NCI-H345 treated with DMSO at 0.1 percent for 48 hours (cell line): ENCODE measurements around the gene AGFG1.
"Not testable (repeated sequence)": the region's sequence is repeated elsewhere in the genome, so short reads cannot be mapped to it uniquely, and the experiment has no call there.

Experiments
- DNase-seq: peaks from one replicate; lab custom pipeline; 2025; ENCODE audit not compliant: unreplicated experiment; lab: John Stamatoyannopoulos, UW

Gene AGFG1

DNA sequence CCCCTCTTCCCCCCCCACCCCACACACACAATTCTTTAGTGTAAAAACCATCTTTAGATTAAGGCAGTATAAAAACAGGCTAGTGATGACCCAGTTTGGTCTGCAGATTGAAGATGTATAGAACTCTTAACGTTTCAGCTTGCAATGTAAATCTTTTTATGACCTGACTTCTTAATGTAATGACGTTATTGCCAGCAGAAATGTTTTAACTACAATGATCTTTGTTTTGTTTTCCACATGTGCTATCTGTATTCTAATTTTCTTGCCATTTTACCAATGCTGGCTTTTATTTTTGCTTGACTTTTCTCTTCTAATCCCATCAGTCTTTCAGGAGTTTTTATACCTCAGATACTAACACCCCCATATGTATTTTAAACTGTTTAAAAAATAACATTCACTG lies 25.2 kb downstream of the AGFG1 start:
- no peak for DNase-seq

DNA sequence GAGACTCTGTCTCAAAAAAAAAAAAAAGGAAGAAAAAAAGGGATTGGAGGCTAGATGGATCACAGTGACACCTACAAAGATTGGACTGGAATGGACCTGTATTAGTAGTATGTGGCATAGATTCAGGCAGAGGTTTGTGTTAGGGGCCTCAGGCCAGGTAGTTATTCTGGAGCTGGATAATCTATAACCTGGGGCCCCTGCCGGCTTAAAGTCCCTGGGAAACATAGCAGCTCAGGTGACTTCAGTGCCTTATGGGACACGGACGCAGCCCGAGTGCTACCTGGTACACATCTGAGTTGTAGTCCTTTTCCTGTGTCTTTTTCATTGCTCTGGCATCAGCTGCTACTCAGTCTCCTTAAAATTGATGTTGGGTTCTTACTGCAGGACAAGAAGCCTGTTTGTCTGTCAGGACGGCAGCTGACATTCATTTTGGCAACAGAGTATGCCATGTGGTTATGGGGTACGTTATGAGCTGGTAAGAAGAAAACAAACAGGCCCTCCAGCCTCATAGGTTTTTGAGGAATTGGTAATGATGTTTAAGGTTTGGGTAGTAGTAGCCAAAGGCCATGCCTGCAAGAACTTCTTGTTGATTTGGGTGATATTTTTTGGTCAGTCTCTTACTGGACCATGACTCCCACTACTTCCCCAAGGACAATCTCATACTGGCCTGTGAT lies 27.8 kb downstream of the AGFG1 start:
- no peak for DNase-seq

DNA sequence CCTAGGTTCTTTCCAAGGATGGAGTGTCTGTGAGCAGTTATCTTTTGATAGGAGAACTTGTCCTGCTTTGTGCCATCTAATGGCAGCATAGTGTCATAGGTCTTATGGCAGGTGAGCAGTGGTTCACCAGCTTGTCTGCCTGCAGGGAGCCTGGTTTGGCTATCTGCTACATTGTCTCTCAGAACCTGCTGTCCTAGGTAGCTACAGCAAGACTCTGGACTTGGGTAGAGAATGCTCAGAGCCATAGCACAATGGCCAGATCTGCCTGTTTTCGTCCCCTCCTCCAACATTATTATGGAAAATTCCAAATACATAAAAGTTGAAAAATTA lies 28.3 kb downstream of the AGFG1 start:
- no peak for DNase-seq

DNA sequence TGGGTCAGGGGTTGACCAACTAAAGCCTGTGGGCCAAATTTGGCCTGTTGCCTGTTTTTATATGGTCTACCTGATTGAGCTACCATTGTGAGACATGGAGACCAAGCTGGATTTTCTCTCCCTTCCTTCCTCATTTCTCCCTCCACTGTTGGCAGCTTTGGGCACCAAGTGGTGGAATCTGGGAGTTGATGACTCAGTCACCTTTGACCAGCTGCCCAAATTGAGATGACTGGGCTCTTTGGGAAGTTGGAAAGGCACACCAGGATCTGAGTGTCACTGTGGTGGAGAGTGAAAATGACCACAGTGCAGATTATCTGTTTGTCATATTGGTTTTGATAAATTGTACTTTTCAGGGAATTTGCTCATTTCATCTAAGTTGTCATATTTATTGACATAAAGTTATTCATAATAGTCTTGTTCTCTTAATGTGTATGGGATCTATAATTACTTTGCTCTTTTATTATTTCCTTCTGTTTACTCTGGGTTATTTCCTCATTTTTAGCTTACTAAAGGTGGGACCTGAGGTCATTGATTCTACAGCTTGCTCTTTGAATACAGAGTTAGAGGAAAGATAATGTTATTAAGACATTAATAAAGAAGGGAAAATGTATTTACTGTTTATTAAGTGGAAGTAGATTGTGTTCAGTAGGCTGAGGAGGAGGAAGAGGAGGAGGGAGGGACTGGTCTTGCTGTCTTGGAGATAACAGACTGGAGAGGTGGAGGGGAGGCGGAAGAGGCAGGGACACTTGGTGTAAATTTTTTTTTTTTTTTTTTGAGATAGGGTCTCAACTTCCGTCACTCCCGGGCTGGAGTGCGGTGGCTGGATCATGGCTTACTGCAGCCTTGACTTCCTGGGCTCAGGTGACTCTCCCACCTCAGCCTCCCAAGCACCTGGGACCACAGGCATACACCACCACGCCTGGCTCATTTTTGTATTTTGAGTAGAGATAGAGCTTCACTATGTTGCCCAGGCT lies 31.8 kb downstream of the AGFG1 start:
- DNase-seq, result no peak

DNA sequence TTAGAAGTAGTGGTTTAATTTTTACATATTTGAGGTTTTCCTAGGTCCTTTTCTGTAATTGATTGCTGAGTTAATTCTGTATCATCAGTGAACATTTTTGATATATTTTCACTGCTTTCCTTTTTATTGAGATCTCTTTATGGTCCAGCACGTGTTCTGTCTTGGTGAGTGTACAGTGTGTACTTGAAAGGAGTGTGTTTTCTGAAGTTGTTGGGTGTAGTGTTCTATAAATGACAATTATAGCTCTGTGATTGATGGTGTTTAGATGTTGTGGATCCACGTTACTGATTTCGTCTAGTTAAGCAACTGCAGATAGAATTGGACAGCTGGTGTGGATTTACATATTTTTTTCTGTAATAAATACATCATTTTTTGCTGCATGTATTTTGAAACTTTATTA lies 32.7 kb downstream of the AGFG1 start:
- DNase-seq, result no peak

DNA sequence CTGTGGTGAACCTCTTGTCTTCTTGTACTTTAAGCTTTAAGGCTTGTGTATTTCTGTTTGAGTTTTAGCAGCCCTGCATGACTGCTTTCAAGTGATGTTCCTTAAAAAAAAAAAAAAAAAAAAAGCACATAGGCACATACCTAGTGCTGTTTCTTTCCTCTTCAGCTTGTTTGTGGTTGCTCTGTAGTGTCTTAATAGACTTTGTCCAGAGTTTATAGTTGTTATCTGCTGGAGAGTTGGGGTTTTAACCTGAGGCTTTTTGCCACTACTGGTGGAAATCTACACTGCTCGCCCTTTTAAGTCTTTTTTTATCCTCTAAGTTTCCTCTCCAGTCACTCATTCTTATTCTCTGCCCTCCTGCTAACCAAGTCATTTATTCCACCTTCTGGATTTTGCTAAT lies 34.5 kb downstream of the AGFG1 start:
- DNase-seq, result no peak

DNA sequence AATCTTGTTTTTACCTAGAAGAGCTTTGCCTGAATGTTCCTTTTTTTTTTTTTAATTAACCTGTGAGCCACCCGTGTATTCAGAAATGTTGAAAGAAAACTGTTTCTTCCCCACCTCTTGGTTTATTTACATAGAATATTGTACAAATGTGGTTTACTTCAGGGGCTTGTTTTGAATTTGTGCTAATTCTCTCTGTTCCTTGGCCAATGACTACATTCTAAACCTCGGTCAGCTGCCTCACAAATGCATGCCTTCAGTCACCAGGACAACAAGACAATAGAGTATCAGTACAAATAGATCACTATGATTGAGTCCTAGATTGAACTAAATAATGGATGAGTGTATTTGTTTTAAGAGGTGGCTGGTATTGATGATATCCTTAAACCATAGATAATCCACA lies 36.0 kb downstream of the AGFG1 start:
- DNase-seq, result no peak

DNA sequence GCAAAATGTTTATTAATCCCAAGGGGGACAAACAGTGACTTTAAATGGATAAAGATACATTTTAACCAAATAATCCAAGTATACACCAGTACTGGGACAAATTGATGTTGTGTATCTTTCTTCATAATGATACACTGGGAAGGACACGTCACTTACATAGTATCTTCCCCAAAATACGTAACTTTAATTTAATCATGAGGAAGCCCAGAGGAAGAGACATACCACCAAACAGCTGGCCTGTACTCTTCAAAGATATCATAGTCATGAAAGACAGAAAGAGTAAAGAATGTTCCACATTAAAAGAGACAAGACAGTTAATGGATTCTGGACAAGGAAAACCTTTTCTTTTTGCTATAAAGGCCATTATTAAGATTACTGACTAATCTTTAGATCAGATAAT lies 37.1 kb downstream of the AGFG1 start:
- DNase-seq, result no peak

DNA sequence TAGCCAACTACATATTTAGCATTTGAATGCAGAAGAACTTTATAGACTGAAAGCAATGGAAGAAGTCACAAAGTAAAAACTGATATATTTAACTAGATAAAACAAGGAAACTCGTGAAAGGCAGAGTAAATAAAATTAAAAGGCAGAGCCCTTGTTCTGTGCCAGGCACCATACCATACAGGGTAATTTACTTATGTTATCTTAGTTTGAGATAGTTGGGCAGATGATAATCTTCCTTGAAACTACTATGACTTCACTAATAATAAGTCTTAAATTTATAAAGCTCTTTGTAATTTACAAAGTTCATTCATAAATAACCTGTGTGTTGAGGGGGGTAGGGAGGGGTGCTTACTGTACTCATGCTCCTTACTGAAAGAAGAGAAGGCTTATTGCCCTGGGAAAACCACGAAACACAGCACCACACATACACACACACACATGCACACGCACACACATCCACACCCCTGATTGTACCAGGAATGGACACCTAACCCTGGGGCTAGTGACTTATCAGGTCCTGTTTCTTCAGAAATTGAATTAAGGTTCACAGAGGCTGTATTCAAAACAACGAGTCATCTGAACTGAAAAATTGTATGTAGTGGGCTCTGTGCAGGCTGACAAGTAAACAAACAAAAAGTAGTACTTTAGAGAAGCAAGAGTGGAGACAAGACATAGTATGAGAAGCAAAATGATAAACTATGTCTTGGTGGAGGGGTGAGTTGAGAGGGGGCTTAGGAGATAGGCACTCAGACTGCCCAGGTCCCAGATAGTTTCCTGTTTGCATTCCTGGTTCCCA lies 38.1 kb downstream of the AGFG1 start:
- no peak for DNase-seq

DNA sequence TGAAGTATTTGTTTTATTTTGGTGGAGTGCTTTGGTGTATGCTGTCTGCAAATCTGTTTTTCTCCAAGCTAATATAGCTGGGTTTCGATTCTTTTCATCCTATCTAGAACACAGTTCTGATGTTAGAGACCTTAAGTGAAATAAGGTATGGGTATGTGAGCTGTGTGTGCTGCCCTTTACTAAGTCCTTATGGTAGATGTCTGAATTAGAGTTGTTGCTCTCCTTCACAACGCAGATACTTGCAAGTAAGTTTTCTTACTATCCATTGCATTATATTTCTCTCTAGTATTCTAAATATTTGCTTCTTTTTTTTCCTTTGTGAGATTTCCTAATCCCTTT lies 38.6 kb downstream of the AGFG1 start:
- DNase-seq, result no peak

DNA sequence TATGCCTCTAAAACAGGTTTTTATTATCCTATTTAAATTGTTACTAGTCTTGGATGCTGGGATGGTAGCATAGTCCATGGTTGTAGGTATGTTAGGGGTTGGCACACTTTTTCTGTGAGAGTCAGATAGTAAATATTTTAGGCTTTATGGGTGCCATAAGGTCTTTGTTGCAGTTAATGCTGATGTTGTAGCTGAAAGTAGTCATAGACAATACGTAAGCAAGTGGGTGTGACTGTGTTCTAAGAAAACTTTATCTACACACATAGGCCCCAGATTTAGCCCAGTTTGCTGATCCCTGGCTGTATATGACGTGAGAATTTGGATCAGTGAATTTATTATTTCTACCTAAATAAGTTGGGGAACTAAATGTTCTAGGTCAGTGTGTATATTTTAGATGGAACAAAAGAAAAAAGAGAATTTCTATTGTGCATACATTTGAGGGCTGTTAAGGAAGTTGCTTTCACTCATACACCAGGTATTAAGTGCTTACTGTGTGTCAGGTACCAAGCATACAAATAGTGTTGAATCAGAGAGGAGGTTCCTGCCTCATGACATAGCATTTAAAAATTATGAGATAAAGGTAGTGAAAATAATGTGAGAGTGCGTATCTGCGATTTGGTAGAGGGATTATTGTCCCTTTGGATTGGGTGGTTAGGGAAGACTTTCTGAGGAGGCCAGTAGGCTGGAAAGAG lies 39.4 kb downstream of the AGFG1 start:
- no peak for DNase-seq

DNA sequence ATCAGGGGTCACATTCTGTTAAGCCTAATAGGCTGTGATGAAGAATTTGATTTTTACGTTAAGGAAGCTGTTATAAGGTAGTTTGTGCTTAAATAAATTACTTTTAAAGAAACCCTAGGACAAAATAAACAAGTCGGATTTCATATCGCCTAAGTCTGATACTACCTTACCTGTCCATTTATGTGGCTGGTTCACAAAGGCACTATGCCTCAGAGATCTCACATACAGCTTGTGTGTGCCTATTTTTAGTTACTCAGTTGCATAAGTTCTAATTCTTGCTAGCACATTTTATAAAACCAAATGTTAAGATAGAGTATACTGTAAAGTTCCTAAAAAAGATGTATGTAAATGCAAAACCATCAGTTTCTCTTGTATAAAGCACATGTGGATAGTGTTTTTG lies 40.0 kb downstream of the AGFG1 start:
- DNase-seq, result no peak

DNA sequence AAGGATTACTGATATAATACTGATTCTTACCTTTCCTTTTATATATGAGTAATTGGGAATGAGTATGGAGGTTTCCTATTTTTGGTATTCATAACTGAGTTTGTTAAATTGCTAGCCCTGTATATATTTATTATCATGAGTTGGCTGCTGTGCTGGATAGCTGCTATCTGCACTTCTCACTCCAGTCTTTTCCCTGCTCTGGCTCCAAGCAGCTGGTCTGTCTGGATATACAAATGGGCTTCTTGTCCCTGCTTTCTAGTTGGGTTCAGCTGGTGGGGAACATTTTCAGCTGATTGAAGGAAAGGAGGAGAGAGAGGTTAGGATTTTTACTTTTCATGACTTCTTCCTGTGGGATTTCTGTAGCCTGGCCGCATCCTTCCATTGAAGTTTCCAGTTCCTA lies 41.2 kb downstream of the AGFG1 start:
- no peak for DNase-seq

DNA sequence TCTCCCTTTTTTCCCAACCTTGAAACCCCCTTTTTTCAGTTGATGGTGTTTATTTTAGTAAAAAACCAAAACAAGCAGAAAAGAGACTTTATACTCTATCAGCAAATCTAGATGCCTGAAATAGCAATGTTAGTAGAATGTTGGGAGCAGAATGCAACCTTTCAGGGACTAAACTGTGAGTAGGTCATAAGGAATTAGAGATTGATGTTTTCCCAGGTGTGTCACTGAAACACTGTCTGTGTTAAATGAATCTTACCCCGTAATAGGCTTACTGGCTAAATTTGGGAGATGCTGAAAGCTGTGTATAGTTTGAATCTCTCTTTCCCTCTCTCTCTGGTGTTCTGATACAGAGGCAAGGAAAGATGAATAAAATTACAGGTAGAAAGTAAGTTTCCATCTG lies 43.8 kb downstream of the AGFG1 start:
- no peak for DNase-seq

DNA sequence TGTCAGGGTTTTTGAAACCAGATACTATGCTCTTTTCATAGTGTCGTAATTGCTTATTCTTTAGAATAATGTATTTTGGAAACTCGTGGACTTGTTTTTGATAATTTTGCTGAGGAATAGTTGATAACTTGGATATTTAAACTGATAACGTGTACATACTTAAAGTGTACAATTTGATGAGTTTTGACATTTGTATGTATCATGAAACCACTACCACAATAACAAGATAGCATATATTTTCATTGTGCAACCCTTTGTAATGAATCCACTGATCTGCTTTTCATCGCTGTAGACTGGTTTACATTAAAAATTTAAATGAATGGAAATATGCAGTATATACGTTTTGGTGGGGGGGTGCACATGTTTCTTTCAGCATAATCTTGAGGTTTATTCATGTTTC lies 45.8 kb downstream of the AGFG1 start:
- DNase-seq, result no peak

DNA sequence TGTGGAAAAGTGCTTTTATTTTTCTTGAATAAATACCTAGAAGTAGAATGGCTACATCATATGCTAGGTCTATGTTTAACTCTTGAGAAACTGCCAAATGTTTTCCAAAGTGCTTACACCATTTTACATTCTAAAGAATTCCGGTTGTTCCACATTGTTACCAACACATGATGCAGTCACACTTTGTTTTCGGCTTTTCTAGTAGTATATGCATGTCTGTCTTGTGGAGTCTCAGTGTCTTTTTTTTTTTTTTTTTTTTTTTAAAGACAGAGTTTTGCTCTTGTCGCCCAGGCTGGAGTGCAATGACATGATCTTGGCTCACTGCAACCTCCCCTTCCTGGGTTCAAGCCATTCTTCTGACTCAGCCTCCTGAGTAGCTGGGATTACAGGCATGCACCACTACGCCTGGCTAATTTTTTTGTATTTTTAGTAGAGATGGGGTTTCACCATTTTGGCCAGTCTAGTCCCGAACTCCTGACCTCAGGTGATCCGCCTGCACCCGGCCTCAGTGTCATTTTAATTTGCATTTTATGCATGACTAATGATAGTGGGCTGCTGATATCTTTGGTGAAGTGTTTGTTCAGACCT lies 46.4 kb downstream of the AGFG1 start:
- DNase-seq, result not testable (repeated sequence)

DNA sequence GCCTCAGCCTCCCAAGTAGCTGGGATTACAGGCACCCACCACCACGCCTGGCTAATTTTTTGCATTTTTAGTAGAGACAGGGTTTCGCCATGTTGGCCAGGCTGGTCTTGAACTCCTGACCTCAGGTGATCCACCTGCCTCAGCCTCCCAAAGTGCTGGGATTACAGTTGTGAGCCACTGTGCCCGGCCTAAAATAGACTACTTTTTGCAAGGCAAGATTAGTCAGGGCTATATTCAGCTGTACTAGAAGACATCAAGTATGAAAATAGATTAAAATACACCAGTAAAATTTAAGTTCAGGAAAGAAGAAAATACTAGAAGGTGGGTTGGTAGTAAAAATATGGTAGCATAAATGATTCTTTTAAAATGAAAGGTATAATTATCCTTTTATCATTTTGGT lies 49.2 kb downstream of the AGFG1 start:
- not testable (repeated sequence) for DNase-seq

DNA sequence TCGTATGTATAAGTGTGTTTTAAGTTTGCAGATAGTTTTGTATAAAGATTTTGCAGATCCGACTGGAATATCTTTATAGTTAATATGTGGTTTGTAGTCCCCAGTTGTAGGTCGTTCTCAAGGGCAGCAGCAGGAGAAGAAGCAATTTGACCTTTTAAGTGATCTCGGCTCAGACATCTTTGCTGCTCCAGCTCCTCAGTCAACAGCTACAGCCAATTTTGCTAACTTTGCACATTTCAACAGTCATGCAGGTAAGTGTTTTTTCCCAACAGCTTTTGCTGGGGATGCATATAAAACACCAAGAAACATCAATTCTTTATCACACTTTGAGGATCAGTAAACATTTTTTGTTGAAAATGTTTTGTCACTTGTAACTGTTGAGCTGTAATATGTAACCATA lies 52.7 kb downstream of the AGFG1 start:
- no peak for DNase-seq

DNA sequence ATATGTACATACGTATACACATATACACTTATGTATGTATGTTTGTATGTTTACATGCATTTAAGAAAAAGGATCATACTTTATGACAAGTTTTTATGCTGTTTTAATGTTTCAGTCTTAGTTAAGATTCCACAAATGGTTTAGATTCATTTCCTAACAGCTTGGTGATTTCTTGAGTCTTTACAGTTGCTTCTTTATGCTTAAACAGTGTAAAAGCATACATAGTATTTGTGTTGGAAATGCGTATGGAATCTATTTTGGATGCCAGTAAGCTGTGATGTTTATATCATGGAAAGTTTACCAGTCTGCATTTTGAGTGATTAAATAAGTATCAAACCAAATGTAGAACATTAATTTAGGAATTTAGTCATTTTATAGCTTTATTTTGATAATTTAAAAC lies 55.4 kb downstream of the AGFG1 start:
- no peak for DNase-seq

DNA sequence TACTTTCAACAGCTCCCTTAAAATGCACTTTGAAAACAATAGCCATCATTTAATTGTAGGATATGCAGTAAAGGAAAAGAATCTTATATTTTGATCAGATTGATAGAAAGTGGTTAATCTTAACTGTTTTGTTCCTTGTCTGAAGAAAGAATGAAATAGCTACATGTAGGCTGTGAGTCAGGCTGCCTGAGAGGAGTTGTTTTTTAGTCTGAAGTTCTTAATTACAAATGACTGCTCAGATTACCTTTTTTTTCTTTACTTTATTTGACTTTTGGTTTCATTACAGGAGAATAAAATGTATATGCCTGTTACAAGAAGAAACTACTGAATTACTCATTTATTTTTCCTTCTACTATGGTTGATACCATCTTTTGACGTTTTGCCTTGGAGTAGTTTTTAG lies 56.8 kb downstream of the AGFG1 start:
- no peak for DNase-seq

DNA sequence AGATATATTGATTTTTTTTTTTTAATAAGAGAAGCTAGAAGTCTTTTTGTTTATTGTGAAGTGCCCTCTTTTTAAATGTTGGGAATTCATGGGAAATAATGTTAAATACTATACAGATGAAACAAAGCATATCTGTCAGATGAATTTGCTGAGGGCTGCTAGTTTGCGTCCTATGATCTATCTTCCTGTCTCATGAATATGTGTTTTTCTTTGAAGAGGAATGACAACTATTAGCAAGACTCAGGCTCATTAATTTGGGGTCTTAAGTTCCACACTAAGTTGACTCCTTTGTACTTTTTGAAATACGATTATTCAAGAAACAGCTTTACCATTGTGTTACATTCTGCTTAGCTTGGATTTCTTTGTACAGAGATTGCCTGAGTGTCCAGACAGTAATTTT lies 57.9 kb downstream of the AGFG1 start:
- no peak for DNase-seq
